Measurements from ENCODE around the gene RPL31.

- TF ChIP-seq PML (IDR thresholded peaks at IDR 0.05; ENCODE audit: low read length): no peak
- no peak for TF ChIP-seq HMGXB4 (CRISPR knock-in tag; IDR thresholded peaks at IDR 0.05)
- TF ChIP-seq PHF20 (IDR thresholded peaks at IDR 0.05; ENCODE audit: partially characterized antibody): no peak
Observed at GRCh38 chr2:100998235-100998573, 3.9 kb upstream of the RPL31 start.
